DOHH2 (cell line): ENCODE results near the gene CATSPERZ.

ENCODE experiments used
- CTCF ChIP-seq: fragments of 200-600 bp; sonication (generic); IDR thresholded peaks from one replicate; pipeline ENCODE4 v1.5.1; 2014; ENCODE audit warnings: antibody characterized with exemption, mild to moderate bottlenecking, low read depth, low read length; ENCODE audit not compliant: poor library complexity, severe bottlenecking
- EZH2phosphoT487 ChIP-seq: fragments of 200-600 bp; sonication (generic); IDR thresholded peaks from 2 replicates; pipeline ENCODE4 v1.6.1; 2017; ENCODE audit warnings: borderline replicate concordance, mild to moderate bottlenecking, antibody characterized with exemption, low read length, moderate library complexity, mixed read lengths

GRCh38 chr11:64337538-64338249 is 37.5 kb downstream of the CATSPERZ start:
- TF ChIP-seq CTCF (no peak), EZH2phosphoT487 (no peak)
